ENCODE results near the gene TM4SF4.

TM4SF4 gene

GRCh38 chr3:149535333-149535685 is 60.8 kb downstream of the TM4SF4 start:
- no peak overlapping the region for H3K4me3 ChIP-seq (ENCODE audit: low read depth, low read length)
- TF ChIP-seq, protein P1, sequence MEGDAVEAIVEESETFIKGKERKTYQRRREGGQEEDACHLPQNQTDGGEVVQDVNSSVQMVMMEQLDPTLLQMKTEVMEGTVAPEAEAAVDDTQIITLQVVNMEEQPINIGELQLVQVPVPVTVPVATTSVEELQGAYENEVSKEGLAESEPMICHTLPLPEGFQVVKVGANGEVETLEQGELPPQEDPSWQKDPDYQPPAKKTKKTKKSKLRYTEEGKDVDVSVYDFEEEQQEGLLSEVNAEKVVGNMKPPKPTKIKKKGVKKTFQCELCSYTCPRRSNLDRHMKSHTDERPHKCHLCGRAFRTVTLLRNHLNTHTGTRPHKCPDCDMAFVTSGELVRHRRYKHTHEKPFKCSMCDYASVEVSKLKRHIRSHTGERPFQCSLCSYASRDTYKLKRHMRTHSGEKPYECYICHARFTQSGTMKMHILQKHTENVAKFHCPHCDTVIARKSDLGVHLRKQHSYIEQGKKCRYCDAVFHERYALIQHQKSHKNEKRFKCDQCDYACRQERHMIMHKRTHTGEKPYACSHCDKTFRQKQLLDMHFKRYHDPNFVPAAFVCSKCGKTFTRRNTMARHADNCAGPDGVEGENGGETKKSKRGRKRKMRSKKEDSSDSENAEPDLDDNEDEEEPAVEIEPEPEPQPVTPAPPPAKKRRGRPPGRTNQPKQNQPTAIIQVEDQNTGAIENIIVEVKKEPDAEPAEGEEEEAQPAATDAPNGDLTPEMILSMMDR (IDR thresholded peaks at IDR 0.05; ENCODE audit: low read depth, low read length, missing control alignments), result no peak
- in situ Hi-C loops (cut with HindIII; ENCODE audit: low sequenced_read_pairs), result no loop called here
- DNase-seq (ENCODE audit: low read depth), result no peak

GRCh38 chr3:149536429-149536828 is 61.9 kb downstream of the TM4SF4 start:
- DNase-seq (ENCODE audit: low read depth), result no peak
- TF ChIP-seq, protein P1 (IDR thresholded peaks at IDR 0.05; ENCODE audit: low read depth, low read length, missing control alignments), result no peak
- H3K4me3 ChIP-seq (ENCODE audit: low read depth, low read length), result no peak overlapping the region
- in situ Hi-C loops (cut with HindIII; ENCODE audit: low sequenced_read_pairs), result no loop called here

DNA sequence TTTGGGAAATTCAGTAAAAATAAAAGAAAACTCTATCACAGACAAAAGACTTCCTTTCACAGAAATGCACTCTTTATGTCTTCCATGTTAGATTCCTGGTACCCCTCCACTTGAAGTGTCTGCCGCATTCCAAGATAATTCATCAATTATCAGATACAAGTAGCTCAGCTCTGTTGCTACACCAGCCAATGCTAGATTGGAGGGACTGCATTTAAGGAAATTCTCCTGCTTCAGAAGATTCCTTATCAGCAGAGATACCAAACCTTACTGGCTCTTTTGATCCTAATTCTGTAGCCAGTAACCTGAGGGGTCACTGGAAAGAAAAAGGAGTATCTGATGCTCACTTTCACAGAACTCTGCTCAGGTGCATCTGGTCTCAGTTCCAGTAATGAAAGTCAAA is 63.9 kb downstream of the TM4SF4 start:
- DNase-seq (ENCODE audit: low read depth), result no peak
- no peak overlapping the region for H3K4me3 ChIP-seq (ENCODE audit: low read depth, low read length)
- TF ChIP-seq, protein P1 (IDR thresholded peaks at IDR 0.05; ENCODE audit: low read depth, low read length, missing control alignments), result no peak
- in situ Hi-C loops (cut with HindIII; ENCODE audit: low sequenced_read_pairs), result no loop called here

DNA sequence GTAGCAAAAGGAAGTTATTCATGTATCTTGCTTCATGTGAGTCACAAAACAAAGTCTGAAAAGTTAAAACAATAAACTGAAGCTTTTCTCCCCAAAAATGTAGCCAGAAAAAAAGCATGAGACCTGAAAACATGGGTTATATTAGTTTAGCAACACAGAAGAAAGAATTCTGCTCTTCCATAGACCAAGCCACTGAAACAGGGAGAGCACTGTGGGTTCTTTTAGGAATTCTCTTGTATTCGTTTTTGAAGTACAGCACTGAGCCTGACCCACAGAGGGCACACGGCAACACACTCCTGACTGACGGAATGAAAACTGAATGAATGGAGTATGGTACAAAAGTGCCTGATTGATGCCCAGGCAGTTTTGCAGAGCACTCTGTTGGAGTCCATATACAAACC is 66.6 kb downstream of the TM4SF4 start:
- DNase-seq (ENCODE audit: low read depth), result no peak
- TF ChIP-seq, protein P1 (IDR thresholded peaks at IDR 0.05; ENCODE audit: low read depth, low read length, missing control alignments), result peak; percentile 43

GRCh38 chr3:149542375-149543312 is 68.1 kb downstream of the TM4SF4 start:
- no peak for DNase-seq (ENCODE audit: low read depth)
- TF ChIP-seq, protein P1 (IDR thresholded peaks at IDR 0.05; ENCODE audit: low read depth, low read length, missing control alignments), result no peak
- no peak overlapping the region for H3K4me3 ChIP-seq (ENCODE audit: low read depth, low read length)
- in situ Hi-C loops (cut with HindIII; ENCODE audit: low sequenced_read_pairs), result no loop called here

More for the DNA sequence above, 66.6 kb downstream of the TM4SF4 start:
- no peak overlapping the region for H3K4me3 ChIP-seq (ENCODE audit: low read depth, low read length)
- in situ Hi-C loops (cut with HindIII; ENCODE audit: low sequenced_read_pairs), result no loop called here

DNA sequence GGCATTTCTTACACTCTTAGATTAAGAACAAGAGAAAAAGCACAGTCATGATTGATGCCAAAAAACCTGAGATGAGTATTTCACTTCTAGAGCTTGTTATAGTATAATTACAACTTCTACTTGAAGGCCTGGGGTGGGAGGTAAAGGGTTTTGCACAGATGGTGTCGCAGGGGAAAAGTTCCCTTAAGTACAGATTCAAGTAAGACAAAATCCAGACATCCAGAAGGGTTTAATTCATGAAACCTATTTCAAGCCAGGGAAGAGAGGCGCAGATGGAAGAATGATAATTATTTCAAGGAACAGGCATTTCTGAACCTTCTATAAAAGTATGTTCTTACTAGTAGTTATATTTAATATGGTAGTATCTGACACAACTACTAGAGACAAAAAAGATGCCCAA is 70.6 kb downstream of the TM4SF4 start:
- TF ChIP-seq, protein P1 (IDR thresholded peaks at IDR 0.05; ENCODE audit: low read depth, low read length, missing control alignments), result no peak
- DNase-seq (ENCODE audit: low read depth), result no peak
- no peak overlapping the region for H3K4me3 ChIP-seq (ENCODE audit: low read depth, low read length)
- in situ Hi-C loops (cut with HindIII; ENCODE audit: low sequenced_read_pairs), result no loop called here

Measured in astrocyte of the cerebellum (primary cell).